HepG2 (cell line): ENCODE measurements around the gene PDZD7. TPM values are rescaled to one million over a fixed set of nuclear protein-coding genes. Genes with fewer than 3 reads are reported as not detected.
A peak's percentile ranks its signal among the peaks of the same experiment; 100 is the strongest.

Experiments used
- NR2F1 ChIP-seq, 2 experiments: fragments of 450-650 bp in 1 of 2; formaldehyde crosslinking in 1 of 2; IDR thresholded peaks; 2 replicates each; pipeline versions ENCODE4 v1.5.0 to v1.6.1; 2016 to 2020; ENCODE audit warnings: mild to moderate bottlenecking in 1 of 2, missing compliant biosample characterization in 1 of 2, missing genetic modification reagents in 1 of 2, moderate library complexity in 1 of 2
- SKIL ChIP-seq: sonication (generic); formaldehyde crosslinking; IDR thresholded peaks from 2 replicates; pipeline ENCODE4 v1.8.0; 2022; ENCODE audit warnings: missing genetic modification reagents, mild to moderate bottlenecking, moderate library complexity, borderline replicate concordance
- TRAFD1 ChIP-seq: sonication (generic); formaldehyde crosslinking; IDR thresholded peaks from 2 replicates; pipeline ENCODE4 v1.5.1; 2020; ENCODE audit warnings: missing genetic modification reagents, mild to moderate bottlenecking, borderline replicate concordance
- ZNF143 ChIP-seq: sonication (generic); formaldehyde crosslinking; IDR thresholded peaks from 2 replicates; pipeline ENCODE4 v1.4.0; 2020; ENCODE audit warnings: missing genetic modification reagents
- ZNF18 ChIP-seq: sonication (generic); formaldehyde crosslinking; IDR thresholded peaks from 2 replicates; pipeline ENCODE4 v1.8.0; 2022; ENCODE audit warnings: mild to moderate bottlenecking, missing genetic modification reagents; ENCODE audit not compliant: insufficient replicate concordance
- ZNF407 ChIP-seq: sonication (generic); formaldehyde crosslinking; IDR thresholded peaks from one replicate; pipeline ENCODE4 v1.5.1; 2020; ENCODE audit warnings: mild to moderate bottlenecking, missing genetic modification reagents; ENCODE audit errors: not compliant biosample characterization
- ZNF616 ChIP-seq: sonication (generic); formaldehyde crosslinking; IDR thresholded peaks from 2 replicates; pipeline ENCODE4 v1.5.0; 2020; ENCODE audit warnings: low read depth, mild to moderate bottlenecking, missing genetic modification reagents
- ZNF704 ChIP-seq: sonication (generic); formaldehyde crosslinking; IDR thresholded peaks from 2 replicates; pipeline ENCODE4 v1.8.1; 2023; ENCODE audit warnings: mild to moderate bottlenecking, inconsistent platforms, moderate library complexity, missing genetic modification reagents, borderline replicate concordance
- ZNF770 ChIP-seq: sonication (generic); formaldehyde crosslinking; IDR thresholded peaks from 2 replicates; pipeline ENCODE4 v1.5.0; 2020; ENCODE audit warnings: mild to moderate bottlenecking, missing genetic modification reagents
- polyA plus RNA-seq, 8 experiments: library from polyadenylated mRNA; depleted of rRNA in 3 of 8; stranded (reverse) in 7 of 8; unstranded in 1 of 8; fragments of >200 nt; fragmentation: Illumina TruSeq in 4 of 8; extraction: Trizol in 4 of 8; gene quantifications; 2 replicates each; pipeline versions ENCODE4 v1.2.1 to v1.2.3, GENCODE V29; 2011 to 2016; ENCODE audit warnings: low read depth in 4 of 8, missing spikeins in 1 of 8, mixed read lengths in 1 of 8; ENCODE audit not compliant: insufficient read depth in 1 of 8
- total RNA-seq, 5 experiments: library from RNA; depleted of rRNA; stranded (reverse); fragments of >200 nt; fragmentation: Illumina TruSeq; extraction: Trizol; gene quantifications; 2 replicates each; pipeline ENCODE4 v1.2.3, GENCODE V29; 2016; ENCODE audit warnings: low read depth in 1 of 5

The PDZD7 gene
- total and polyA plus RNA-seq, 2 of the 13 experiments (the other 11 are each of a cell fraction or from before 2014, with no cell fraction given) = 0.58 to 0.73 TPM

- TF ChIP-seq TRAFD1 (CRISPR knock-in tag) = no peak
- no peak for TF ChIP-seq ZNF18 (CRISPR knock-in tag)
- TF ChIP-seq SKIL (CRISPR knock-in tag) = 0 out of 2 replicates have a peak, but pooled peaks have one; percentile 41
- TF ChIP-seq ZNF704 (CRISPR knock-in tag) = no peak
- TF ChIP-seq ZNF616 (CRISPR knock-in tag) = peak; percentile 69; the same call in 1 of the 2 replicates
- no peak for TF ChIP-seq ZNF143
- peak; percentile 74 for TF ChIP-seq ZNF770 (CRISPR knock-in tag)
- TF ChIP-seq NR2F1 (CRISPR knock-in tag; IDR thresholded peaks at IDR 0.05) = no peak; a peak in 1 of 4 replicates
- no peak for TF ChIP-seq ZNF407 (CRISPR knock-in tag)
Measured at GRCh38 chr10:101060951-101061623, 30.2 kb upstream of the PDZD7 start (continued).
